Measurements from ENCODE around the gene LCP1. TPM values are rescaled to one million over a fixed set of nuclear protein-coding genes. Genes with fewer than 3 reads are reported as not detected.

Gene LCP1
- polyA plus RNA-seq, 1 of the 3 experiments (the other 2 are of a cell fraction), result 0.03 TPM

DNA sequence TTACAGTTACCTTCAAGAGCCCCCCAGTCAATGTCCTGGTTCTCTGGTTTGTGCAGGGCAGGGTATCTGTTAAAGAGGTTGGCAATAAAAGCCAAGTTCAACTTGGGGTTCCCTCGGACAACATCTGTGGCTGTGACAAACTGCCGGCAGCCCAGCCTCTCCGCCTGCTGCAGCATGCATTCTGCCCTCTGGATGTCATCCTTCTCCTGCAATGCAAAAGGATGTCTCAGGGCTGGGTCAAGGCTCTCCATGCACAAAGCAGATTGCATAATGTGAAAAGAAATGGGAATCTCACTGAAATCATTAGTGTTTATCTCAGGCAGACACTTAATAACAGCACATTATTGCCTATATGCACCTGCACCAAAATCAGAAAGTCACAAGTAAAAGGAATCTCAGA, 35.1 kb downstream of the LCP1 start:
- H3K4me1 ChIP-seq (ENCODE audit: control insufficient read depth in 1 of 2, insufficient read depth in 2 of 2, low read depth in 1 of 2, low read length in 1 of 2), result no peaks in the 10 kb centered on the region; a peak in 2 of 4 replicates
- no peaks in the 10 kb centered on the region for H3K9me2 ChIP-seq
- no peaks in the 10 kb centered on the region for H3K79me2 ChIP-seq (ENCODE audit: insufficient read depth)
- H3K9me3 ChIP-seq, result no peaks in the 10 kb centered on the region
- no peaks in the 10 kb centered on the region for H4K20me1 ChIP-seq (ENCODE audit: insufficient read depth)
- H2AFZ ChIP-seq (ENCODE audit: low read depth), result no peak overlapping the region
- no peak overlapping the region for H3K4me2 ChIP-seq
- no peak overlapping the region for H3K9ac ChIP-seq
- no peaks in the 10 kb centered on the region for H3F3A ChIP-seq (replicated peaks; ENCODE audit: insufficient read depth)
- no peaks in the 10 kb centered on the region for H3K27me3 ChIP-seq (ENCODE audit: insufficient read depth)
- 26% methylated on average over 3 of the region's 3 CpGs for WGBS (ENCODE audit: low lambda C conversion rate)
- H3K36me3 ChIP-seq (replicated peaks in 1 of 2; ENCODE audit: control insufficient read depth in 1 of 2, insufficient read depth in 2 of 2, low read length in 1 of 2), result no peaks in the 10 kb centered on the region
- no peak overlapping the region; a peak in 1 of 4 replicates for H3K4me3 ChIP-seq (ENCODE audit: low read depth in 2 of 2, low read length in 1 of 2)
- ChIA-PET POLR2A (no interaction called here), CTCF (no interaction called here)
- TF ChIP-seq RCOR1 (IDR thresholded peaks at IDR 0.05; ENCODE audit: low read length), result no peak
- TF ChIP-seq, protein P1, sequence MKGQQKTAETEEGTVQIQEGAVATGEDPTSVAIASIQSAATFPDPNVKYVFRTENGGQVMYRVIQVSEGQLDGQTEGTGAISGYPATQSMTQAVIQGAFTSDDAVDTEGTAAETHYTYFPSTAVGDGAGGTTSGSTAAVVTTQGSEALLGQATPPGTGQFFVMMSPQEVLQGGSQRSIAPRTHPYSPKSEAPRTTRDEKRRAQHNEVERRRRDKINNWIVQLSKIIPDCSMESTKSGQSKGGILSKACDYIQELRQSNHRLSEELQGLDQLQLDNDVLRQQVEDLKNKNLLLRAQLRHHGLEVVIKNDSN (IDR thresholded peaks at IDR 0.05; ENCODE audit: borderline replicate concordance, low read depth), result no peak
- TF ChIP-seq, protein P2, sequence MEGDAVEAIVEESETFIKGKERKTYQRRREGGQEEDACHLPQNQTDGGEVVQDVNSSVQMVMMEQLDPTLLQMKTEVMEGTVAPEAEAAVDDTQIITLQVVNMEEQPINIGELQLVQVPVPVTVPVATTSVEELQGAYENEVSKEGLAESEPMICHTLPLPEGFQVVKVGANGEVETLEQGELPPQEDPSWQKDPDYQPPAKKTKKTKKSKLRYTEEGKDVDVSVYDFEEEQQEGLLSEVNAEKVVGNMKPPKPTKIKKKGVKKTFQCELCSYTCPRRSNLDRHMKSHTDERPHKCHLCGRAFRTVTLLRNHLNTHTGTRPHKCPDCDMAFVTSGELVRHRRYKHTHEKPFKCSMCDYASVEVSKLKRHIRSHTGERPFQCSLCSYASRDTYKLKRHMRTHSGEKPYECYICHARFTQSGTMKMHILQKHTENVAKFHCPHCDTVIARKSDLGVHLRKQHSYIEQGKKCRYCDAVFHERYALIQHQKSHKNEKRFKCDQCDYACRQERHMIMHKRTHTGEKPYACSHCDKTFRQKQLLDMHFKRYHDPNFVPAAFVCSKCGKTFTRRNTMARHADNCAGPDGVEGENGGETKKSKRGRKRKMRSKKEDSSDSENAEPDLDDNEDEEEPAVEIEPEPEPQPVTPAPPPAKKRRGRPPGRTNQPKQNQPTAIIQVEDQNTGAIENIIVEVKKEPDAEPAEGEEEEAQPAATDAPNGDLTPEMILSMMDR (IDR thresholded peaks at IDR 0.05), result peak; percentile 31
- no peak for TF ChIP-seq EP300 (IDR thresholded peaks at IDR 0.05; ENCODE audit: borderline replicate concordance in 1 of 2, low read depth in 1 of 2, low read length in 1 of 2)
- peak; percentile 62 for TF ChIP-seq RAD21 (IDR thresholded peaks at IDR 0.05; ENCODE audit: low read length)
- TF ChIP-seq, protein P3, sequence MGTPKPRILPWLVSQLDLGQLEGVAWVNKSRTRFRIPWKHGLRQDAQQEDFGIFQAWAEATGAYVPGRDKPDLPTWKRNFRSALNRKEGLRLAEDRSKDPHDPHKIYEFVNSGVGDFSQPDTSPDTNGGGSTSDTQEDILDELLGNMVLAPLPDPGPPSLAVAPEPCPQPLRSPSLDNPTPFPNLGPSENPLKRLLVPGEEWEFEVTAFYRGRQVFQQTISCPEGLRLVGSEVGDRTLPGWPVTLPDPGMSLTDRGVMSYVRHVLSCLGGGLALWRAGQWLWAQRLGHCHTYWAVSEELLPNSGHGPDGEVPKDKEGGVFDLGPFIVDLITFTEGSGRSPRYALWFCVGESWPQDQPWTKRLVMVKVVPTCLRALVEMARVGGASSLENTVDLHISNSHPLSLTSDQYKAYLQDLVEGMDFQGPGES (IDR thresholded peaks at IDR 0.05; ENCODE audit: low read depth, low read length), result no peak
- TF ChIP-seq MXI1 (IDR thresholded peaks at IDR 0.05; ENCODE audit: low read depth, low read length), result no peak
- peak; percentile 19; the same call in 1 of the 2 replicates for TF ChIP-seq SMC3 (IDR thresholded peaks at IDR 0.05; ENCODE audit: low read depth, low read length)
- TF ChIP-seq FOXJ3 (CRISPR knock-in tag; IDR thresholded peaks at IDR 0.05), result no peak
- no peak overlapping the region for H3K27ac ChIP-seq (ENCODE audit: low read depth in 2 of 2, low read length in 1 of 2)
- DNase-seq, result peak; percentile 42

DNA sequence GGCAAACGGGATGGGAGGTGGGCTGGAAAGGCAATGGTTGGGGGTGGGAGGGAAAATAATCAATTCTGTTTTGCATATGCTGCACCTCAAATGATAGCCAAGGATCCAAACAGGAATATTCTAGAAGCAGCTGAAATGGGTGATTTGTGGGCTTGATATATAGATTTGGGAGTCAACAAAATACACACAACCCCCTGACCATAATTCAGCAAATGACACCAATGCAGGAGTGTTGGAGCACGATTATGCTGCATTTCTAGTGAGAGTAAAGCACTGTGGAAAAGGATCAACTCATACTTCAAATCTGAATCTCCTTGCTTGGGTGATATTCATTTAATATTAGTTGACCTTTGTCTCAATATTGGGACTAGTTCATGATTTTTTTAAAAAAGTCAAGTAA, 36.0 kb downstream of the LCP1 start:
- H3K4me2 ChIP-seq, result no peak overlapping the region
- H3K9me2 ChIP-seq, result no peaks in the 10 kb centered on the region
- H3K27me3 ChIP-seq (ENCODE audit: insufficient read depth), result no peaks in the 10 kb centered on the region
- CTCF ChIA-PET, result no interaction called here
- H3K4me3 ChIP-seq (ENCODE audit: low read depth in 2 of 2, low read length in 1 of 2), result no peak overlapping the region
- no peak overlapping the region for H3K9ac ChIP-seq
- no peaks in the 10 kb centered on the region for H4K20me1 ChIP-seq (ENCODE audit: insufficient read depth)
- no peaks in the 10 kb centered on the region for H3K79me2 ChIP-seq (ENCODE audit: insufficient read depth)
- no peak overlapping the region for H3K27ac ChIP-seq (ENCODE audit: low read depth in 2 of 2, low read length in 1 of 2)
- no peaks in the 10 kb centered on the region for H3K36me3 ChIP-seq (replicated peaks in 1 of 2; ENCODE audit: control insufficient read depth in 1 of 2, insufficient read depth in 2 of 2, low read length in 1 of 2)
- no peaks in the 10 kb centered on the region for H3K9me3 ChIP-seq
- WGBS (ENCODE audit: low lambda C conversion rate), result 29% methylated on average over 2 of the region's 2 CpGs
- H3K4me1 ChIP-seq (ENCODE audit: control insufficient read depth in 1 of 2, insufficient read depth in 2 of 2, low read depth in 1 of 2, low read length in 1 of 2), result no peaks in the 10 kb centered on the region; a peak in 2 of 4 replicates
- no peak for DNase-seq
- no peaks in the 10 kb centered on the region for H3F3A ChIP-seq (replicated peaks; ENCODE audit: insufficient read depth)
- no peak overlapping the region for H2AFZ ChIP-seq (ENCODE audit: low read depth)
- POLR2A ChIA-PET, result no interaction called here
- TF ChIP-seq MXI1 (IDR thresholded peaks at IDR 0.05; ENCODE audit: low read depth, low read length) (no peak), CHD2 (IDR thresholded peaks at IDR 0.05; ENCODE audit: low read length, partially characterized antibody) (no peak), FOSL2 (IDR thresholded peaks at IDR 0.05; ENCODE audit: borderline replicate concordance, low read depth) (no peak), RXRA (IDR thresholded peaks at IDR 0.05; ENCODE audit: borderline replicate concordance, low read depth) (no peak), NFIC (IDR thresholded peaks at IDR 0.05; ENCODE audit: borderline replicate concordance) (no peak), EP300 (IDR thresholded peaks at IDR 0.05; ENCODE audit: borderline replicate concordance in 1 of 2, low read depth in 1 of 2, low read length in 1 of 2) (no peak), YY1 (IDR thresholded peaks at IDR 0.05; ENCODE audit: low read depth) (no peak), MEF2A (IDR thresholded peaks at IDR 0.05; ENCODE audit: borderline replicate concordance, low read depth) (no peak), TAF1 (IDR thresholded peaks at IDR 0.05; ENCODE audit: borderline replicate concordance, low read depth, low read length) (no peak), SMC3 (IDR thresholded peaks at IDR 0.05; ENCODE audit: low read depth, low read length) (no peak), EZH2phosphoT487 (IDR thresholded peaks at IDR 0.05; ENCODE audit: borderline replicate concordance, low read depth) (no peak), FOXM1 (IDR thresholded peaks at IDR 0.05; ENCODE audit: low read depth) (no peak), NRF1 (IDR thresholded peaks at IDR 0.05; ENCODE audit: low read depth, low read length) (no peak)
- TF ChIP-seq, protein P4, sequence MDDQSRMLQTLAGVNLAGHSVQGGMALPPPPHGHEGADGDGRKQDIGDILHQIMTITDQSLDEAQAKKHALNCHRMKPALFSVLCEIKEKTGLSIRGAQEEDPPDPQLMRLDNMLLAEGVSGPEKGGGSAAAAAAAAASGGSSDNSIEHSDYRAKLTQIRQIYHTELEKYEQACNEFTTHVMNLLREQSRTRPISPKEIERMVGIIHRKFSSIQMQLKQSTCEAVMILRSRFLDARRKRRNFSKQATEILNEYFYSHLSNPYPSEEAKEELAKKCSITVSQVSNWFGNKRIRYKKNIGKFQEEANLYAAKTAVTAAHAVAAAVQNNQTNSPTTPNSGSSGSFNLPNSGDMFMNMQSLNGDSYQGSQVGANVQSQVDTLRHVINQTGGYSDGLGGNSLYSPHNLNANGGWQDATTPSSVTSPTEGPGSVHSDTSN (IDR thresholded peaks at IDR 0.05), result no peak
- TF ChIP-seq, protein P2 (IDR thresholded peaks at IDR 0.05), result no peak
